Endothelial cell (in vitro differentiated cells): Measurements from ENCODE around the gene WHRN. TPM values are rescaled to one million over a fixed set of nuclear protein-coding genes. Genes with fewer than 3 reads are reported as not detected.

Source experiments
- DNase-seq: peaks from one replicate; pipeline ENCODE4 v3.0.0; 2021; ENCODE audit warnings: low spot score
- H3K27ac Mint-ChIP-seq: one replicate; pipeline ENCODE4 v1.8.0; 2021; ENCODE audit warnings: mixed read lengths, inconsistent platforms; ENCODE audit not compliant: unreplicated experiment
- H3K27me3 Mint-ChIP-seq: one replicate; pipeline ENCODE4 v1.8.0; 2021; ENCODE audit warnings: mild to moderate bottlenecking, moderate library complexity, mixed read lengths, inconsistent platforms; ENCODE audit not compliant: unreplicated experiment
- H3K36me3 Mint-ChIP-seq: one replicate; pipeline ENCODE4 v1.8.0; 2021; ENCODE audit warnings: mild to moderate bottlenecking, low read depth, mixed read lengths, inconsistent platforms; ENCODE audit not compliant: unreplicated experiment
- H3K4me1 Mint-ChIP-seq: one replicate; pipeline ENCODE4 v1.8.0; 2021; ENCODE audit warnings: mild to moderate bottlenecking, mixed read lengths, inconsistent platforms; ENCODE audit not compliant: unreplicated experiment
- H3K4me3 Mint-ChIP-seq: one replicate; pipeline ENCODE4 v1.8.0; 2021; ENCODE audit warnings: mild to moderate bottlenecking, mixed read lengths, inconsistent platforms; ENCODE audit not compliant: unreplicated experiment
- H3K9me3 Mint-ChIP-seq: one replicate; pipeline ENCODE4 v1.8.0; 2021; ENCODE audit warnings: mixed read lengths, inconsistent platforms; ENCODE audit not compliant: unreplicated experiment
- CTCF ChIP-seq: fragments of 200-600 bp; sonication (generic); IDR thresholded peaks from one replicate; pipeline ENCODE4 v1.5.0; 2021; ENCODE audit warnings: antibody characterized with exemption; ENCODE audit not compliant: unreplicated experiment
- total RNA-seq: library from RNA; stranded (reverse); fragmentation: NEBNext Ultra II Directional; extraction: Animal tissue kit (Norgen Biotek cat#: 25700); gene quantifications from one replicate; pipeline ENCODE4 v1.2.1, GENCODE V29; 2021; ENCODE audit not compliant: unreplicated experiment

WHRN gene
- total RNA-seq, 1 donor from 2014 or later = 4.1 TPM

GRCh38 chr9:114475412-114476135, 29.7 kb downstream of the WHRN start:
- Mint-ChIP-seq H3K4me3 (no peak overlapping the region), H3K27me3 (peaks cover 6% of the 10 kb centered on the region), H3K27ac (no peak overlapping the region), H3K4me1 (no peaks in the 10 kb centered on the region), H3K9me3 (no peaks in the 10 kb centered on the region), H3K36me3 (no peaks in the 10 kb centered on the region)
- DNase-seq = no peak
- no peak for TF ChIP-seq CTCF

DNA sequence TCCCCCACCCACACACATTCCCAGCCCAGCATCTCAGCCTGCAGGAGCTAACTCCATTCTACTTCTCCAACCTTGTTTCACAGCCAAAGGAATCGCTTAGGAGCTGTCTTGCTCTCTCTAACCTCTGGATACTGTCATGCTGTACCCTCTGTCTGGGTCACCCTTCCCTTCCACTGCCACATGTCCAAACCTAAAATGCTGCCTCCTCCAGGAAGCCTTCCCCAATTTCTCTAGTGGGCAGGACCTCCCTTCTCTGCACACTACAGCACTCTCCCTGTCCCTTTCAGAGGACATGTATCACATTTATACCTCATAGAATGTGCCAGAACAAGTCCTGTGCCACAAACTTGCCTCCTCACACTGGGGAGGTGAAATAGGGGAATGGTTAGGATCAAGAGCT, 30.8 kb downstream of the WHRN start:
- no peak overlapping the region for H3K27ac Mint-ChIP-seq
- no peaks in the 10 kb centered on the region for H3K9me3 Mint-ChIP-seq
- DNase-seq = no peak
- no peak for TF ChIP-seq CTCF
- H3K4me3 Mint-ChIP-seq = no peak overlapping the region
- peaks cover 7% of the 10 kb centered on the region for H3K27me3 Mint-ChIP-seq
- no peaks in the 10 kb centered on the region for H3K4me1 Mint-ChIP-seq
- peaks cover 5% of the 10 kb centered on the region for H3K36me3 Mint-ChIP-seq

DNA sequence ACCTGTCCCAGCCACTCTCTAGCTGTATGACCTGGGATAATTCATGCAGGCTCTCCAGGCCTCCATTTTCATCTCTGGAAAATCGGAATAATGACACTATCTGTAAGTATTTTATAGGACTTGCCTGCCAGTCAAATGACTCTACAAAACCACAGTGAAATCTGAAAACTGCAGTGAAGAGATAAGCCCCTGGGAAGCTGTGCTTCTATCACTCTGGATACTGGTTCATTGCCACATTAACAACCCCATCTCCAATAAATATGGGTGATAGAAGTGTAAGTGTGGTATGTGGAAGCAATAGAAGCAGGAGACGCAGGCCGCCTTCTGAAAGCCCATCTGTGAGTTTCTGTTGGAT, 31.8 kb downstream of the WHRN start:
- peaks cover 5% of the 10 kb centered on the region for H3K36me3 Mint-ChIP-seq
- no peak for DNase-seq
- H3K4me1 Mint-ChIP-seq = no peaks in the 10 kb centered on the region
- H3K4me3 Mint-ChIP-seq = no peak overlapping the region
- no peak for TF ChIP-seq CTCF
- H3K27ac Mint-ChIP-seq = no peak overlapping the region
- H3K27me3 Mint-ChIP-seq = peaks cover 9% of the 10 kb centered on the region
- no peaks in the 10 kb centered on the region for H3K9me3 Mint-ChIP-seq

DNA sequence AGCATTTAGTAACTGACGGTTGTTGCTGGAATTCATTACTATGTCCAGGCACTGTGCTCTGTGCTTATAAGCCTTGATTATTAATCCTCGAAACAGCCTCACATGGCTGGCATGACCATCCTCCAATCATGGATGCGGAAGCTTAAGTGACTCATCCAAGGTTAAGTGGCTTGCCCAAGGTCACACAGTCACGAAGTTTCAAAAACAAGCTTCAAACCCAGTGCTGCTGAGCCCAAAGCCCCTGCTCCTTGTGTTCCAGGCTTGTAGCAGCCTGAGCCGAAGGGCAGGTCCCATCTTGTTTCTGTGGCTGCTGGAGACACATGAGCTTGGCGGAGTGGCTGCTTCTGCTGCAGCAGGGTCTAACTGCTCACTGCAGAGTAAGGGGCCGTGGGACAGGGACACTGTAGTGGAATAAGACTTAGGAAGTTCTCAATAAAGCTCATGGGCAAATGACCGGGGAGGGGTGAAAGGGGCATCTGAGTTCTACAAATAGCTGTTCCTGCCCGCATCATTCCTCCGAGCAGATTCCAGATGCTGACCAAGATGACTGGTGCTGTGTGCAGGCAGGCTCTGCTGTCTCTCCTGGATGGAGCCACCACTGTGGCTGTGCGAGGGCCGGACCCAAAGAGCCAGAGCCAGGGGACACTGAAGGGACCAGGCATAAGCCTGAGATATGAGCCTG, 32.4 kb downstream of the WHRN start:
- no peak for DNase-seq
- Mint-ChIP-seq H3K36me3 (peaks cover 7% of the 10 kb centered on the region), H3K27ac (no peak overlapping the region), H3K4me3 (no peak overlapping the region), H3K27me3 (peaks cover 9% of the 10 kb centered on the region), H3K9me3 (no peaks in the 10 kb centered on the region), H3K4me1 (no peaks in the 10 kb centered on the region)
- no peak for TF ChIP-seq CTCF

DNA sequence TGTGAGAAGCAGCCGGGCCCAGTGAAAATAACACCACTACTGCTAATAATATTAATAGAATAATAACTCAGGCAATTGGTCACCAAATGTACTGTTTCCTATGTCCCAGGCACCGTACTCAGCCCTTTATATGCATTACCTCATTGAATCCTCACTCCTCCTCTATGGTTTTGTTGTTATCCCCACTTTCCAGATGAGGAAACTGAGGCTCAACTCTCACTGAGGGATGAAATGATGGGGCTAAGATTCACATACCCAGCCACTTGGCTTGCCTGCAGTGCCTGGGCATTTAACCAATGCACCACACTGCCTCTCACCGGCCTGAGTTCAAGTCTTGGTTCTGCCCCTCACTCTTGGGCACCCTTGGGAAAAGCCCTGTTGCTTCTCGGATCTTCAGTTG, 34.1 kb downstream of the WHRN start:
- Mint-ChIP-seq H3K36me3 (peaks cover 12% of the 10 kb centered on the region), H3K27me3 (peaks cover 13% of the 10 kb centered on the region), H3K9me3 (no peaks in the 10 kb centered on the region), H3K4me1 (no peaks in the 10 kb centered on the region), H3K4me3 (no peak overlapping the region), H3K27ac (no peak overlapping the region)
- DNase-seq = no peak
- TF ChIP-seq CTCF = no peak
